Neutrophil (primary cell): ENCODE results near the gene THSD4.

Experiments used
- H3K27ac ChIP-seq: fragments of 200-600 bp; sonication (generic); 2 replicates; pipeline ENCODE4 v1.5.1; 2016; ENCODE audit warnings: mild to moderate bottlenecking, moderate library complexity
- H3K27me3 ChIP-seq: fragments of 200-600 bp; sonication (generic); 2 replicates; pipeline ENCODE4 v1.6.0; 2016; ENCODE audit warnings: mild to moderate bottlenecking
- H3K36me3 ChIP-seq: fragments of 200-600 bp; sonication (generic); 2 replicates; pipeline ENCODE4 v1.5.1; 2017
- H3K4me1 ChIP-seq, 2 experiments: fragments of 200-600 bp in 1 of 2; sonication (generic) in 1 of 2; 1 replicate in 1 of 2; 2 replicates in 1 of 2; pipeline versions ENCODE4 v1.5.1 to v1.6.1; 2013 to 2016; ENCODE audit warnings: low read depth in 1 of 2, low read length in 1 of 2, mild to moderate bottlenecking in 1 of 2, moderate library complexity in 1 of 2; ENCODE audit not compliant: control insufficient read depth in 1 of 2, insufficient read depth in 1 of 2
- H3K4me3 ChIP-seq, 2 experiments: fragments of 200-600 bp in 1 of 2; sonication (generic) in 1 of 2; 1 replicate in 1 of 2; 2 replicates in 1 of 2; pipeline ENCODE4 v1.5.1; 2013 to 2016; ENCODE audit warnings: low read depth in 1 of 2, low read length in 1 of 2, mild to moderate bottlenecking in 1 of 2, moderate library complexity in 1 of 2
- H3K9me3 ChIP-seq: fragments of 200-600 bp; sonication (generic); 2 replicates; pipeline ENCODE4 v1.5.1; 2016
- CTCF ChIP-seq: fragments of 200-600 bp; sonication (generic); IDR thresholded peaks from 2 replicates; pipeline ENCODE4 v1.5.1; 2016; ENCODE audit warnings: antibody characterized with exemption

THSD4 gene

DNA sequence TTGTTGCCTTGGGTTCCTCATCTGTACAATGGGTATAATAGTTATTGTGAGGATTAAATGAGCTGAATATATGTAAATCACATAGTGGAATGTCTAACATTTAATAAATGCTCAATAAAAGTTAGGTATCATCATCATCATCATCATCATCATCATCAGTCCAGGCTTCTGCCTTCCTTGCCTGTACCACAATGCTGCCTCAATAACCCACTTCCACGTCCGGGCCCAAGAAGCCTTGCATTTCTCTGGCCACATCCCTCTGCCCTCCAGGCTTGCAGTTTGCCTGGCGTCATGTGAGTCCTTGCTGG, 137.4 kb downstream of the THSD4 start:
- Histone ChIP-seq H3K4me1 (no peaks in the 10 kb centered on the region), H3K9me3 (no peaks in the 10 kb centered on the region), H3K27me3 (no peaks in the 10 kb centered on the region), H3K4me3 (no peak overlapping the region), H3K36me3 (no peaks in the 10 kb centered on the region), H3K27ac (no peak overlapping the region)
- no peak for TF ChIP-seq CTCF

DNA sequence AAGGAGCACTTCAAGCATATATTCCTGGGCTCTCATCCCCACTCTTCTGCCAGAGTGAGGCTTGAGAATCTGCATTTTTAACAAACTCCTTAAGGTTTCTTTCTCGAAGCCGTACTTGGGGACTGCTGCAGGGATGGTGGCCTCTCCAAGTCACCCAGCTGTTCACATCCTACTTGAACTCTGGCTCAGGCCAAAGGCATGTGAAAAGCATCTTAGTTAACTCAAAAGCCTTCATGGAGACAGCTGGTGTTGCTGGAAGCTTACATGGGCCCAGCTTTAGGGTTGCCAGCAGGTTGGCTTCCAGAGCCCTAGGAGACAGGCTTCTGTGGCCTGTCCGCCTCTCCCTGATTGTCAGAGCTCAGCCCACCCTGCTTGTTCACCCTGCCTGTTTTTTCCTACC, 139.2 kb downstream of the THSD4 start:
- Histone ChIP-seq H3K27me3 (no peaks in the 10 kb centered on the region), H3K4me1 (no peaks in the 10 kb centered on the region), H3K9me3 (no peaks in the 10 kb centered on the region), H3K4me3 (no peak overlapping the region), H3K36me3 (no peaks in the 10 kb centered on the region), H3K27ac (no peak overlapping the region)
- no peak for TF ChIP-seq CTCF

DNA sequence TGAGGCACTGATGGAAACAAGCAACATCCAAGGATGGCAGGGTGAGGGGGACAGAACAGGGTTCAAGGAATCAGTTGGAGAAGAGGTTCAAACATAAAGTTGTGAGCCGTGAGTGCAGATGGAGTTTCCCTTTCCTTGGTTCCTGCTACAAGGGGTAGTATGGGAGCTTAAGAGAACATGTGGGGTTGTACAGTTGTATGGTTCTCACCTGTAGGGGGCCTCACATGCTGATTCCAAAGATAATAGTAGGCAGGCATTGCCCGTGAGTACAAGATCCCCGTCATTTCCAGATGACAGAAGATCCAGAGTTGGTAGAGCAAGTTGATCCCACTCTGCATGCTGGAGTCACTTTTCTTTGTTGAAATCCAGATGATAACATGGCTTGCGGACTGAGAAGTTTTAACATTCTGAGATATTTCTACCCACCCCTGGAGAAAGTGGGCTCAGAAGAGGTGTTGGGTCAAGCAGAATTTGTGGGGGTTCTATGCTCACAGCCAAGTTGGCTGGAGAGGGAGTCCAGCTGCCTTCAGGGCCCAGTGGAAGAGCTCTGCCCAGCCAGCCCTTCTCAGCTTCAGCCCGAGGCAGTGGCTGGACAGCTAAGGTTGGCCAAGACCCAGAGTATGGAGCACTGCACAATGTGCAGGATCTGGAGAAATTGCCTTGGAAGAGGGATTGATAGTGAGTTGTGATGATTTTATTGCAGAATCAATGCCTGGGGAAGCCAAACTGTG, 141.8 kb downstream of the THSD4 start:
- no peaks in the 10 kb centered on the region for H3K36me3 ChIP-seq
- H3K4me3 ChIP-seq = no peak overlapping the region
- H3K27me3 ChIP-seq = no peaks in the 10 kb centered on the region
- no peaks in the 10 kb centered on the region for H3K4me1 ChIP-seq
- no peak for TF ChIP-seq CTCF
- H3K27ac ChIP-seq = no peak overlapping the region
- H3K9me3 ChIP-seq = no peaks in the 10 kb centered on the region

DNA sequence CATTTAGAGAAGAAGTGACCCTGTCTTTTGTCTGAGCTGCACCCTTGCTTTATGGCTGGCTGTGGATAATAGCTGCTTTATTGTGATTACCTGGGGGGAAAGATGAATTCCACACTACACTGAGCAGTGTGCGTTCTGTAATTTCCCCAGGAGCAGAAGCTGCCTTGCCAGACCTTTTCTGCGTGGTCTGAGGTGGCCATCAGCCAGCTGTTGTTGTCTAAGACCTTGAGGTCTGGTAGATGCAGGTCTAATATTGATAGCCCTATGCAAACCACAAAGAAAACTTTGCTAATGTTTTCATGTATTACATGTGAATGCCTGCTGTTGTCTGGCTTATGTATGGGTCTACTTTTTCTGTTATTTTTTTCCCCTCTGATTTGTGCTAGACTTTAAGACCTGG, 144.6 kb downstream of the THSD4 start:
- Histone ChIP-seq H3K36me3 (no peaks in the 10 kb centered on the region), H3K4me3 (no peak overlapping the region), H3K9me3 (no peaks in the 10 kb centered on the region), H3K27ac (no peak overlapping the region), H3K4me1 (no peaks in the 10 kb centered on the region), H3K27me3 (no peaks in the 10 kb centered on the region)
- TF ChIP-seq CTCF = no peak

DNA sequence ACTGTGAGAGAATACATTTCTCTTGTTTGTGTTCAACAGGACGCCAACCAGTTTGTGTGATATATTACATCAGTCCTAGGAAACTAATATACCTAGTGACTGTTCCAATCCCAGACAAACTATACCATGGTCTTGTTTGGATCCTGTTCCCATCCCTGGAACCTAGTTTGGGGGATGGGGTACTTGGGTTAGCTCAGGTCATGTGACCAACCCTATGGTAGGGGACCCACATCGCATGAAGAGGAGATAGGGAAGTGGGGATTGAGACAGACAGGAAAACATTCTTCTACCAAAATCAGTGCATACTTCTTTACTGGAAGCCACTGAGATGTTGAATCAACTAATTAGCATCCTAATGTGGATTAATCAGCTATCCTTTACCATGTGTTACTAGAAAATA, 146.1 kb downstream of the THSD4 start:
- Histone ChIP-seq H3K27ac (no peak overlapping the region), H3K36me3 (no peaks in the 10 kb centered on the region), H3K27me3 (no peaks in the 10 kb centered on the region), H3K4me1 (no peaks in the 10 kb centered on the region), H3K4me3 (no peak overlapping the region), H3K9me3 (no peaks in the 10 kb centered on the region)
- no peak for TF ChIP-seq CTCF

- TF ChIP-seq CTCF = no peak
- Histone ChIP-seq H3K4me1 (no peaks in the 10 kb centered on the region), H3K27ac (no peak overlapping the region), H3K36me3 (no peaks in the 10 kb centered on the region), H3K4me3 (no peak overlapping the region), H3K9me3 (no peaks in the 10 kb centered on the region), H3K27me3 (no peaks in the 10 kb centered on the region)
Observed at GRCh38 chr15:71261909-71262308, 146.6 kb downstream of the THSD4 start.
